HUDEP-2 (cell line): ENCODE measurements around the gene PPP1R27.

ENCODE experiments used
- DNase-seq, 76 experiments: peaks; one replicate each; lab custom pipeline; 2025; ENCODE audit not compliant: unreplicated experiment in 76 of 76; lab: John Stamatoyannopoulos, UW

Gene PPP1R27

GRCh38 chr17:81863123-81863675 is 28.3 kb upstream of the PPP1R27 start:
- no peak for DNase-seq

- peak; percentile 86 to 100 (median 99) for DNase-seq
Observed at GRCh38 chr17:81860756-81861568, 26.1 kb upstream of the PPP1R27 start.

GRCh38 chr17:81859906-81860755 is 25.3 kb upstream of the PPP1R27 start, which contains the start of gene P4HB:
TSS of gene P4HB (minus strand) at chr17:81860535. CDS start at chr17:81860471, 64 bp downstream.
- peak in 3 of 76 experiments; percentile 86 to 95 (median 89) for DNase-seq

DNA sequence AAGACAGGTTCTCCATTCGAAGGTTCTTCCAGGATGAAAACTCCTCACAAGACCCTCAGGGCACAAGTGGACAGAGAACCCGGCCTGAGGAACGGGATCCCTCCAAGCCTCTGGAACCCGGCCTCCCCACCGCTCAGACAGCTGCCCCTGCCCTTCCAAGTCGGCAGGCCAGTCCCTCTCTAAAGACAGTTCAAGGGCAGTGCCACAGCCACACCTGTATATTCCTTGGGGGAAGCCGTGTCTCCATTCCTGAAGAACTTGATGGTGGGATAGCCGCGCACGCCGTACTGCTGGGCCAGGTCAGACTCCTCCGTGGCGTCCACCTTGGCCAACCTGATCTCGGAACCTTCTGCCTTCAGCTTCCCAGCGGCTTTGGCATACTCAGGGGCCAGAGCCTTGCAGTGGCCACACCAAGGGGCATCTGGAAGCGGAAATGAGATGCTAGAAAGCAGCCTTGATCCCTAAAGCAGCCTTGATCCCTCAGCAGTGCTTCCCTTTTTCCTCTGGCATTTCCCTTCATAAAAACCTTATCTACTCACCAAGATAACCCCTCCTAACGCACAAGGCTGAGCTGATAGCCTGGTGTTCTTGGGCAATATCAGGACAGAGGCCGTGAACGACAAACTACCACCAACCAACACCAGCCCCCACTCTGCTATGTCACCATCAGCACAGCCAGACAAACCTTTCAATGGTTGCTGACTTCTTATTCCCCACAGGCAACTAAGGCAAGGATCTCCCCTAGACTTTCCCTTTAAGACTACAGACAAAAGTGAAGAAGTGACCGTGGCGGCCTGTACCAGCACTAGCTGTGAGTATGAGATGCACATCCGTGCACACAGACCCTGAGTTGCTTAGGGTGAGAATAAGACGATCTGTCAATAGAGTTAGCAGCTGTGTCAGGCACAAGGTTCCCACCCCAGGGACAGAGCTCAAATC is 24.4 kb upstream of the PPP1R27 start:
- peak in 22 of 76 experiments; percentile 15 to 48 (median 32) for DNase-seq

- DNase-seq, result no peak
Observed at GRCh38 chr17:81858170-81858966, 23.5 kb upstream of the PPP1R27 start.

- no peak for DNase-seq
Observed at GRCh38 chr17:81854974-81855774, 20.3 kb upstream of the PPP1R27 start.

DNA sequence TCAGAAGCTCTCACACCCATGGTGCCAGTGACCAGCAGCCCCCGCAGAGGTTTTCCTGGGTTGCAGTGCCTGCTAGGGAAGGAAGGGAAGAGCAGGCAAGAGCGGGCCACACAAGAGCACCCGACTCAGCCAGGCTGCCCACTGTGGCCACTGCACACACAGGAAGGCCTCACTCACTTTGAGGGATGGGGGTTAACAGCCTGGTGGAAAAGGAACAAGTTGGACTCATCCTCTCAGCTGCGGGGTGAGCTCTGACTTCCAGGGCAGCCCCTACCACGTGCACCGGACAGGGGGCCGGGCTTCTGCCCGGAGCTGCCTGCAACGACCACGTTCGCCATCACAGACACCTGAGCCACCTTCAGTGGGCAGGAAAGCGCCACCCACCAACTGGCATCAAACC is 17.4 kb upstream of the PPP1R27 start:
- no peak for DNase-seq

GRCh38 chr17:81851423-81851822 is 16.6 kb upstream of the PPP1R27 start:
- no peak for DNase-seq

GRCh38 chr17:81849457-81849856 is 14.6 kb upstream of the PPP1R27 start:
- DNase-seq, result no peak

- DNase-seq, result no peak
Observed at GRCh38 chr17:81846743-81847689, 12.2 kb upstream of the PPP1R27 start.

DNA sequence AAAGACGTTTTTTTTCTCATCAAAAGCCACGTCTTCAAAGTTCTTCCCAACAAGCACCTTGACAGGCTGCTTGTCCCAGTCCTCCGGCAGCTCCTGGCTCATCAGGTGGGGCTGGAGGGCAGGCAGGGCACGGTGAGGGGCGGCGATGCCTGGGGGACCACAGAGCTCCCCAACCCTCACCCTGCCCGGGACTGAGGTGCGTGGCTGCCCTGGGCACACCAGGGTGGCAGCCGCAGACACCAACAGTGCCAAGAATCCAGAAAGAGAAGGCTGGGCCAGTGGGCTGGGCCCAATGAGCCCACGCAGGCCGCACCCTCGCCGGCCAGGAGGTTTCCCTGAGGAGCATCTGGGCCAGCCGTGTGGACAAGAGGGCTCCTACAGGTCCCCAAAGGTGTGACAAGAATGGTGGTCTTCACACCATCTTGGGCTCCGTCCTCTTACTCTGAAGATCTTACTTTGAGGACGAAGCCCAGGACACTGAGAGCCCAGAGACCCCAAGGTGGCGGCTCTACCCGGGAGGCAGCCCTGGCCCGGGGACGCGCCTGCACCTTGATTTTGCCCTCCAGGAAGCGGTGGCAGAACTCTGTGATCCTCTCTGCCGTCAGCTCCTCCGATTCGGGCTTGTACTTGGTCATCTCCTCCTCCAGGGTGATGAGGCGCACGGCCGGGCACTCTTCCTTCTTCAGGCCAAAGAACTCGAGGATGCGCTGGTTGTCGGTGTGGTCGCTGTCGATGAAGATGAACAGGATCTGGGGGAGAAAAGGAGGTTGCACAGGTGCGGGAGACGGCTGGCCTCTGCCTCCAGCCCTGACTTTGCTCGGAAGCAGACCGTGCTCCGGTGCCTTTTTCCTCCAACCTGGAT is 11.3 kb upstream of the PPP1R27 start:
- DNase-seq, result no peak

DNA sequence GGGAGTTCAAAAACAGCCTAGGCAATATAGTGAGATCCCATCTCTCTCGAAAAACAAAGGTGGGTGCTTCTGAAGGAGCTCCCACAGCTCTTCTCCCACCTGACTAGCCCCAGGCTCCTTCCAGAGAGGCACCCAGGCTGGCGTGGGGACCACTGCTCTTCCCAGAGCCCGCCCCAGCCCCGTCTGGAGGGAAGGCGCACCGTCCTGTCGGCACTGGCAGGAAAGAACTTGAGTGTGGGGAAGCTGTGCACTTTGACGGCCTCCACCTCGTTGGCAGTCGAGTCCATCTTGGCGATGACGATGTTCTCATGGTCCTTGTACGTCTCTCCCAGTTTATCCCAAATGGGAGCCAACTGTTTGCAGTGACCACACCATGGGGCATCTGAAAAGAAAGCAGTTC is 10.5 kb upstream of the PPP1R27 start:
- DNase-seq, result no peak

DNA sequence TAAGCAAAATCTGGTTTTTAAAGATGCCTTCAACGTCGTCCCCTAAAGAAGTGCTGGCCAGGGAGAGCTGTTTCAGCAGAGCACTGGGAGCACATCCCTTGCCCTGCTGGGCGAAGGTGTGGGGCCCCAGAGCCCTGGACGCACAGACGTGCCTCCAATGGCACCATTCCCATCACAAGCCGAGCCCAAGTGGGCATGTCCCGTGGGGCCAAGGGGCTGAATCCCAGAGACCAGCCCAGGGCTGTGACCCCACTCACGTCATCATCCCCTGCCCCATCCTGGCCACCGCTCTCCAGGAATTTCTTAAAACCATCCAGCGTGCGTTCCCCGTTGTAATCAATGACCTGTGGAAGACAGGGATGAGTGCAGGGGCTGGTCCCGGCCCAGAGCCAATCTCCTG is 10.0 kb upstream of the PPP1R27 start:
- no peak for DNase-seq

GRCh38 chr17:81844327-81844851 is 9.5 kb upstream of the PPP1R27 start:
- DNase-seq, result no peak

DNA sequence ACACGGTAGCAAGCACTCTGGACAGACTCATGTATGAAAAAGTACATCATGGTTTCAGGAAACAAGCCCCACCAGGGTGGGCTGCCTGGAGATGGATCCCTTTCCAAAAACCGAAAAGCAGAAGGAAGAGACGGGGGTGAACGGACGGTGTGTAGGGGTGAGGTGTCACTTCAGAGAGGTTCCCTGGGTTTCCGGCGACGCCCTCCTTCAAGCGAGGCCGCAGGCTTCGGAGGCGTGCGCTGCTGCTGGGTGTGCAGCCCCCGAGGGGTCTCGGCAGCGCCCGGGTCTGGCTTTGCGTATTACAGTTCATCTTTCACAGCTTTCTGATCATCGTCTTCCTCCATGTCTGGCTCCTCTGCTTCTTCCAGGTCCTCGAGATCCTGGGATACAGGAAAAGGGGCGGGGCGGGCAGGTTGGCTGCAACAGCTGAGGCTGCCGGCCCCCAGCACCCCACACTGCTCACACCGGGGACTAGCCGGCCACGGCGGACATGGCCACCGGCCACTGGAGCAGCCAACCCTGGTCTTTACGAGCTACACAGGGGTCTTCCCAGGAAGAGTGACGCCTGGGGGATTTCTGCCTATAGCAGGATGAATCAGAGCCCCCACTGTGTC is 9.0 kb upstream of the PPP1R27 start:
- no peak for DNase-seq
